22Rv1 (cell line): ENCODE measurements around the gene COL4A2.

Experiments
- ZFX ChIP-seq: fragments of 450-650 bp; IDR thresholded peaks from 2 replicates; pipeline ENCODE4 v1.6.1; 2017; ENCODE audit warnings: antibody characterized with exemption, borderline replicate concordance
- TF ChIP-seq, protein P1 (sequence below): fragments of 450-650 bp; IDR thresholded peaks from 2 replicates; pipeline ENCODE4 v1.5.1; 2017; ENCODE audit warnings: mild to moderate bottlenecking

DNA sequence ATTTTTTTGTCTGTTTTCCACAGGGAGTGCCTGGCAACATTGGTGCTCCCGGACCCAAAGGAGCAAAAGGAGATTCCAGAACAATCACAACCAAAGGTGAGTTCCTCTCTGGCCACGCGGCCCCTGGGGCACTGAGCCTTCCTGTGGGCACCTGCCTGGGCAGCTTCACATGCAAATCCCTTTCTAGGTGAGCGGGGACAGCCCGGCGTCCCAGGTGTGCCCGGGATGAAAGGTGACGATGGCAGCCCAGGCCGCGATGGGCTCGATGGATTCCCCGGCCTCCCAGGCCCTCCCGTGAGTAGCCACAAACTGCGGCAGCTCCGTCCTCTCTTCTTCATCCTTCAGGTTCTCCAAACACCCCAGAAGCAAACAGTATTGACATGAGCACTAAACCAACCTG, 155.0 kb downstream of the COL4A2 start:
- TF ChIP-seq, protein P1, sequence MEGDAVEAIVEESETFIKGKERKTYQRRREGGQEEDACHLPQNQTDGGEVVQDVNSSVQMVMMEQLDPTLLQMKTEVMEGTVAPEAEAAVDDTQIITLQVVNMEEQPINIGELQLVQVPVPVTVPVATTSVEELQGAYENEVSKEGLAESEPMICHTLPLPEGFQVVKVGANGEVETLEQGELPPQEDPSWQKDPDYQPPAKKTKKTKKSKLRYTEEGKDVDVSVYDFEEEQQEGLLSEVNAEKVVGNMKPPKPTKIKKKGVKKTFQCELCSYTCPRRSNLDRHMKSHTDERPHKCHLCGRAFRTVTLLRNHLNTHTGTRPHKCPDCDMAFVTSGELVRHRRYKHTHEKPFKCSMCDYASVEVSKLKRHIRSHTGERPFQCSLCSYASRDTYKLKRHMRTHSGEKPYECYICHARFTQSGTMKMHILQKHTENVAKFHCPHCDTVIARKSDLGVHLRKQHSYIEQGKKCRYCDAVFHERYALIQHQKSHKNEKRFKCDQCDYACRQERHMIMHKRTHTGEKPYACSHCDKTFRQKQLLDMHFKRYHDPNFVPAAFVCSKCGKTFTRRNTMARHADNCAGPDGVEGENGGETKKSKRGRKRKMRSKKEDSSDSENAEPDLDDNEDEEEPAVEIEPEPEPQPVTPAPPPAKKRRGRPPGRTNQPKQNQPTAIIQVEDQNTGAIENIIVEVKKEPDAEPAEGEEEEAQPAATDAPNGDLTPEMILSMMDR = no peak
- TF ChIP-seq ZFX = no peak
